Measurements from ENCODE around the gene CAST. TPM values are rescaled to one million over a fixed set of nuclear protein-coding genes. Genes with fewer than 3 reads are reported as not detected.

The CAST gene
- total RNA-seq, 1 experiment from 2014 or later = 52.3 TPM

- Histone ChIP-seq H3K23ac (ENCODE audit: insufficient read length, low read depth, low read length) (no peak overlapping the region), H3K18ac (ENCODE audit: insufficient read length, low read depth, low read length) (no peak overlapping the region), H3K4me1 (ENCODE audit: insufficient read depth, low read length) (peaks cover 6% of the 10 kb centered on the region; the same call in 1 of the 2 replicates), H4K91ac (ENCODE audit: insufficient read length, low read depth, low read length) (no peak overlapping the region), H2BK15ac (ENCODE audit: low read depth, low read length) (no peak overlapping the region), H4K8ac (replicated peaks; ENCODE audit: insufficient read length, low read depth, low read length) (no peak overlapping the region), H2BK12ac (ENCODE audit: insufficient read length, low read depth, low read length) (no peak overlapping the region), H3K27me3 (ENCODE audit: insufficient read depth, low read length) (no peaks in the 10 kb centered on the region; the same call in 1 of the 2 replicates), H3K9me3 (ENCODE audit: control insufficient read depth, low read depth, low read length) (no peaks in the 10 kb centered on the region), H3K4me2 (ENCODE audit: insufficient read depth, insufficient read length, low read length) (no peak overlapping the region), H2BK5ac (ENCODE audit: insufficient read length, low read length) (no peak overlapping the region), H3K79me1 (ENCODE audit: insufficient read depth, low read depth, low read length, poor library complexity, severe bottlenecking) (no peaks in the 10 kb centered on the region), H3T11ph (ENCODE audit: low read length) (no peak overlapping the region), H3K4ac (ENCODE audit: low read depth, low read length) (no peak overlapping the region), H2AFZ (ENCODE audit: low read length) (no peak overlapping the region), H2BK20ac (ENCODE audit: low read depth, low read length, poor library complexity, severe bottlenecking) (no peak overlapping the region), H4K20me1 (ENCODE audit: control insufficient read depth, insufficient read depth, insufficient read length) (no peaks in the 10 kb centered on the region), H4K5ac (ENCODE audit: insufficient read length, low read depth, low read length) (no peak overlapping the region), H3K27ac (ENCODE audit: insufficient read length, low read depth, low read length) (no peak overlapping the region), H3K79me2 (ENCODE audit: insufficient read depth, low read length) (no peaks in the 10 kb centered on the region), H2BK120ac (ENCODE audit: low read depth, low read length, poor library complexity, severe bottlenecking) (no peak overlapping the region), H3K9ac (ENCODE audit: extremely low read depth, insufficient read length, low read length) (no peak overlapping the region), H3K14ac (ENCODE audit: insufficient read depth, low read length) (no peak overlapping the region), H2AK5ac (ENCODE audit: insufficient read length, low read length) (no peak overlapping the region), H3K23me2 (ENCODE audit: insufficient read length, low read depth, low read length, poor library complexity, severe bottlenecking) (no peaks in the 10 kb centered on the region), H3K56ac (ENCODE audit: insufficient read length, low read depth, low read length) (no peak overlapping the region)
- TF ChIP-seq CTCF (conservative IDR thresholded peaks at IDR 0.05) = no peak
- peaks cover 19 to 20% of the 10 kb centered on the region in 2 experiments for H3K4me1 Mint-ChIP-seq
- no peaks in the 10 kb centered on the region for H3K27me3 Mint-ChIP-seq (ENCODE audit: low read depth)
- DNase-seq = no peak
- no peaks in the 10 kb centered on the region for H3K9me3 Mint-ChIP-seq
- no peak overlapping the region for H3K4me3 Mint-ChIP-seq
- peaks cover 0 to 2% (median 2%) of the 10 kb centered on the region in 3 experiments; a peak in 2 of 7 replicates for H3K36me3 Mint-ChIP-seq (ENCODE audit: insufficient read depth in 1 of 3, low read depth in 3 of 3)
- no peak overlapping the region for H3K27ac Mint-ChIP-seq
- no CpG with 5 or more reads among the region's 6 CpGs for WGBS (ENCODE audit: extremely low coverage, insufficient read length, low lambda C conversion rate)
Observed at GRCh38 chr5:96730586-96730985, 68.4 kb downstream of the CAST start.

Measured in H9 (cell line).